HUDEP-2 (cell line): ENCODE measurements around the gene ABCA10.
"Not testable (repeated sequence)": the region's sequence is repeated elsewhere in the genome, so short reads cannot be mapped to it uniquely, and the experiment has no call there.

Source experiments
- DNase-seq, 76 experiments: peaks; one replicate each; lab custom pipeline; 2025; ENCODE audit not compliant: unreplicated experiment in 76 of 76; lab: John Stamatoyannopoulos, UW

ABCA10 gene

GRCh38 chr17:69228576-69228975 is at the start of gene ABCA10:
Gene ABCA10 (minus strand): TSS chr17:69228824. CDS start chr17:69225358, 3,466 bp downstream.
- no peak for DNase-seq

GRCh38 chr17:69276279-69276678 is 47.7 kb upstream of the ABCA10 start:
- not testable (repeated sequence) for DNase-seq

- DNase-seq: no peak
Measured at GRCh38 chr17:69275751-69276150, 47.1 kb upstream of the ABCA10 start.

GRCh38 chr17:69271023-69271422 is 42.4 kb upstream of the ABCA10 start:
- no peak for DNase-seq

GRCh38 chr17:69269131-69269998 is 40.7 kb upstream of the ABCA10 start:
- no peak for DNase-seq

GRCh38 chr17:69268543-69269014 is 40.0 kb upstream of the ABCA10 start:
- DNase-seq: no peak

GRCh38 chr17:69267219-69267618 is 38.6 kb upstream of the ABCA10 start:
- DNase-seq: no peak

- no peak for DNase-seq
Measured at GRCh38 chr17:69265873-69266272, 37.2 kb upstream of the ABCA10 start.

- no peak for DNase-seq
Measured at GRCh38 chr17:69254187-69254586, 25.6 kb upstream of the ABCA10 start.

- no peak for DNase-seq
Measured at GRCh38 chr17:69250641-69251040, 22.0 kb upstream of the ABCA10 start.

- DNase-seq: peak in 16 of 76 experiments; percentile 0 to 44 (median 12)
Measured at GRCh38 chr17:69246726-69247375, 18.2 kb upstream of the ABCA10 start.

GRCh38 chr17:69246202-69246601 is 17.6 kb upstream of the ABCA10 start:
- DNase-seq: no peak

GRCh38 chr17:69245617-69246016 is 17.0 kb upstream of the ABCA10 start:
- no peak for DNase-seq

GRCh38 chr17:69239611-69240600 is 11.3 kb upstream of the ABCA10 start:
- no peak for DNase-seq

GRCh38 chr17:69236946-69237345 is 8.3 kb upstream of the ABCA10 start:
- DNase-seq: peak in 5 of 76 experiments; percentile 4 to 32 (median 10)

- no peak for DNase-seq
Measured at GRCh38 chr17:69236464-69236863, 7.8 kb upstream of the ABCA10 start.

- DNase-seq: peak in 69 of 76 experiments; percentile 4 to 81 (median 48)
Measured at GRCh38 chr17:69235338-69236058, 6.9 kb upstream of the ABCA10 start.

- DNase-seq: no peak
Measured at GRCh38 chr17:69232650-69233049, 4.0 kb upstream of the ABCA10 start.

- no peak for DNase-seq
Measured at GRCh38 chr17:69231521-69231920, 2.9 kb upstream of the ABCA10 start.

- no peak for DNase-seq
Measured at GRCh38 chr17:69230939-69231338, 2.3 kb upstream of the ABCA10 start.
